Measurements from ENCODE around the gene PDE6B. TPM values are rescaled to one million over a fixed set of nuclear protein-coding genes. Genes with fewer than 3 reads are reported as not detected.

Gene PDE6B
- total RNA-seq, 4 donors from 2014 or later, result 0.60 to 2.5 (median 0.95) TPM; not detected in 1

GRCh38 chr4:600166-600565 is 25.2 kb upstream of the PDE6B start:
- 80% methylated on average over 1 to 6 of the region's 6 CpGs for WGBS, 2 donors (ENCODE audit: low coverage in 1 of 2)
- H3K27ac ChIP-seq, result no peak overlapping the region
- in situ Hi-C loops (cut with MboI; ENCODE audit: low pct_ligation_motif_present in 1 of 4, low pct_unique_long_range_greater_than_20kb in 1 of 4, low sequenced_read_pairs in 3 of 4), result no loop called here
- intact Hi-C loops (cut with DNase I; ENCODE audit: low total_unique reads), result no loop called here
- H3K9me3 ChIP-seq, result no peaks in the 10 kb centered on the region
- no peaks in the 10 kb centered on the region for H3K4me1 ChIP-seq
- peaks cover 33% of the 10 kb centered on the region for H3K27me3 ChIP-seq
- TF ChIP-seq POLR2A (IDR thresholded peaks at IDR 0.05), result no peak
- TF ChIP-seq POLR2AphosphoS5 (IDR thresholded peaks at IDR 0.05), result no peak
- no peak for TF ChIP-seq EP300 (IDR thresholded peaks at IDR 0.05; ENCODE audit: low read depth)
- TF ChIP-seq CTCF (IDR thresholded peaks at IDR 0.05), result no peak
- no peak for DNase-seq
- H3K4me3 ChIP-seq, result no peak overlapping the region
- no peaks in the 10 kb centered on the region for H3K36me3 ChIP-seq

- H3K4me3 ChIP-seq, result no peak overlapping the region
- DNase-seq, result no peak
- no peaks in the 10 kb centered on the region for H3K9me3 ChIP-seq
- TF ChIP-seq POLR2A (IDR thresholded peaks at IDR 0.05) (no peak), EP300 (IDR thresholded peaks at IDR 0.05; ENCODE audit: low read depth) (no peak), CTCF (IDR thresholded peaks at IDR 0.05) (no peak), POLR2AphosphoS5 (IDR thresholded peaks at IDR 0.05) (no peak)
- H3K27ac ChIP-seq, result no peak overlapping the region
- in situ Hi-C loops (cut with MboI; ENCODE audit: low pct_ligation_motif_present in 1 of 4, low pct_unique_long_range_greater_than_20kb in 1 of 4, low sequenced_read_pairs in 3 of 4), result no loop called here
- H3K36me3 ChIP-seq, result no peaks in the 10 kb centered on the region
- 62 to 67% methylated on average over 4 to 11 of the region's 11 CpGs for WGBS, 2 donors (ENCODE audit: low coverage in 1 of 2)
- peaks cover 33% of the 10 kb centered on the region for H3K27me3 ChIP-seq
- no peaks in the 10 kb centered on the region for H3K4me1 ChIP-seq
- intact Hi-C loops (cut with DNase I; ENCODE audit: low total_unique reads), result no loop called here
Observed at GRCh38 chr4:600850-601515, 24.4 kb upstream of the PDE6B start.

GRCh38 chr4:601612-602558 is 23.5 kb upstream of the PDE6B start:
- Histone ChIP-seq H3K9me3 (no peaks in the 10 kb centered on the region), H3K36me3 (no peaks in the 10 kb centered on the region), H3K27me3 (peaks cover 31% of the 10 kb centered on the region), H3K4me3 (no peak overlapping the region), H3K4me1 (no peaks in the 10 kb centered on the region), H3K27ac (no peak overlapping the region)
- WGBS, 2 donors (ENCODE audit: low coverage in 1 of 2), result 80 to 81% methylated on average over 3 to 24 of the region's 24 CpGs
- TF ChIP-seq POLR2A (IDR thresholded peaks at IDR 0.05) (no peak), CTCF (IDR thresholded peaks at IDR 0.05) (no peak), EP300 (IDR thresholded peaks at IDR 0.05; ENCODE audit: low read depth) (no peak), POLR2AphosphoS5 (IDR thresholded peaks at IDR 0.05) (no peak)
- in situ Hi-C loops (cut with MboI; ENCODE audit: low pct_ligation_motif_present in 1 of 4, low pct_unique_long_range_greater_than_20kb in 1 of 4, low sequenced_read_pairs in 3 of 4), result no loop called here
- no peak for DNase-seq
- intact Hi-C loops (cut with DNase I; ENCODE audit: low total_unique reads), result no loop called here

- H3K27me3 ChIP-seq, result peaks cover 32% of the 10 kb centered on the region
- 17% methylated on average over 8 of the region's 8 CpGs; no CpG with 5 or more reads in 1 of the 2 donors for WGBS, 2 donors (ENCODE audit: low coverage in 1 of 2)
- H3K9me3 ChIP-seq, result no peaks in the 10 kb centered on the region
- peak; percentile 88 for DNase-seq
- H3K4me3 ChIP-seq, result no peak overlapping the region
- no peak for TF ChIP-seq EP300 (IDR thresholded peaks at IDR 0.05; ENCODE audit: low read depth)
- no peak for TF ChIP-seq POLR2AphosphoS5 (IDR thresholded peaks at IDR 0.05)
- peak; percentile 51 to 76 (median 57) for TF ChIP-seq CTCF (IDR thresholded peaks at IDR 0.05)
- TF ChIP-seq POLR2A (IDR thresholded peaks at IDR 0.05), result no peak
- in situ Hi-C loops (cut with MboI; ENCODE audit: low pct_ligation_motif_present in 1 of 4, low pct_unique_long_range_greater_than_20kb in 1 of 4, low sequenced_read_pairs in 3 of 4) (no loop called here), intact Hi-C loops (cut with DNase I; ENCODE audit: low total_unique reads) (no loop called here)
- no peak overlapping the region for H3K27ac ChIP-seq
- H3K4me1 ChIP-seq, result no peaks in the 10 kb centered on the region
- no peaks in the 10 kb centered on the region for H3K36me3 ChIP-seq
Observed at GRCh38 chr4:602559-602942, 22.8 kb upstream of the PDE6B start.
